HG03097 (cell line): ENCODE measurements around the gene OTOGL.

ENCODE experiments used
- ATAC-seq: cut with Tn5 transposase; IDR thresholded peaks from one replicate; pipeline ENCODE4 v1.9.1; 2021; ENCODE audit not compliant: unreplicated experiment, low FRiP score

OTOGL gene

DNA sequence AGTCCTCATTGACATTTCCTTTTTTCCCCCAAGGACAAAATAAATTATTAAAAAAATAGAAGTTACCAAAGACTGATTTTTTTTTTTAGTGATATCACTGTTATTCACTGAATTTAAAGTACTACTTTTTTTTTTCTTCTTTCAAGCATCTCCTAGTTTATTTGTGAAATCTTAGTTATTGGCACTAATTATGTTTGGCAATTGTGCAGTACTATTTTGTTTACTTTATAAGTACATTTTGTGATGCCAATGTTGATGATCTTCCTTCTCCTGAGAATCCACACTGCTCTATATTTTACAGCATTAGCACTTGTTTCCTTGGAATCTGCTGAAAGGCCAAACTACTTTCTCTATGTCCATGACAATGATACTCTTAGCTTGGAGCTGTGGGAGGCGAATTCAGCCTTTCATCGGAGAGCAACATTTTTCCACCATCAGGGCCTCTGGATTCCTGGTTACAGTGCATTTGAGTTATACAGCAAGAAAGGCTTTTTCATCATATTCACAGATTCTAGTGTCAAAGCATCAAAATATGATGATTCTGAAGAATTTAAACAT lies 220.9 kb downstream of the OTOGL start:
- no peak for ATAC-seq

GRCh38 chr12:80321653-80322052 lies 222.3 kb downstream of the OTOGL start:
- ATAC-seq, result no peak

DNA sequence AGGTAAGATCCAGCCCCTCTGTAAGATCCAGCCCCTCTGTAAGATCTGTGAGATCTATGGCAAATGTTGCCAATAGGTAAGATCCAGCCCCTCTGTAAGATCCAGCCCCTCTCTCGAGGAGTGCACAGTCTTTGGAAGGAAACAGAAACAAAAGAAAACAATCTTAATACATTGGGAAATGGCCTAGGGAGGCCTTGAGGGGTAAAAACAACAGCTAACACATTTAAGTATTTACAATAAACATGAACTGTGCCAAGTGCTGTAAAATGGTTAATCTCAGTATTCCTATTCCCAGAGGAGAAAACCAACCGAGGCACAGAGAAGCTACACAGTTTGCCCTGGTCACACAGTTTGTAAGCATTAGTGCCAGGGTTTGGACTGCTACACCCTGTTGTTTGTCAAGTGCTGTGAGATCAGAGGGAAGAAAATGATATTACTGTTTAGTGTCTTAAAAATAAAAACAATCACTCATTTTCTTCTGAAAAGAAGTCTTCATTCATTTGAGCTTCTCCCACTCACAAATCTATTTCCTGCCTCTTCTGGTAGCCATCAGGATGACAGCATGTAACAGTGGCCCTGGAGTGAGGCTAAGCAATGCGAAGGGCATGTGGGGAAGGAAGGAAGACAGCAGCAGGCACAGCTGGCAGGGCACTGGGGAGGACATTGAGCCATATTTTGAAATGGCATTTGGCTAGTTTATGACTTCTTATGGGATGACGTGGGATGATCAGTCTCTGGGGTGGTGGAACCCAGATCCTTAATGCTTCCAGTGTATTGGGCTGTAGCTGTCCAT lies 226.0 kb downstream of the OTOGL start:
- no peak for ATAC-seq

DNA sequence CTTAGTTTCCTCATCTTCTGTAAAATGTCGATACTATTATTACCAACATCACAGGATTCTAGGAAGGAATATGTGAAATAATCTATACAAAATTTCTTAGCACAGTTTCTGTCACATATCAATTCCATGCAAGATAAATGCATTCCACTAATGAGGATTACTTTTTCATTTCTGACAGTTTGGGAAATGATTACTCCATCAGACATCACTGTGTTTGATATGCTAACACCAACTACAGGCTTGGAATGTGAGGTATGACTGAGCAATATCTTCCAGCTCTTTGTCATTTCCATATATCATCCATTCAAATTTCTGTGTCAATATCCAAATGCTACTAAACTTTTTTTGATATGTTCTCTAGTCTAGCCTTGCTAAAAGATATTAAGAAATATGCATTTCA lies 233.5 kb downstream of the OTOGL start:
- ATAC-seq, result no peak

GRCh38 chr12:80352474-80352873 lies 253.1 kb downstream of the OTOGL start:
- ATAC-seq, result no peak

DNA sequence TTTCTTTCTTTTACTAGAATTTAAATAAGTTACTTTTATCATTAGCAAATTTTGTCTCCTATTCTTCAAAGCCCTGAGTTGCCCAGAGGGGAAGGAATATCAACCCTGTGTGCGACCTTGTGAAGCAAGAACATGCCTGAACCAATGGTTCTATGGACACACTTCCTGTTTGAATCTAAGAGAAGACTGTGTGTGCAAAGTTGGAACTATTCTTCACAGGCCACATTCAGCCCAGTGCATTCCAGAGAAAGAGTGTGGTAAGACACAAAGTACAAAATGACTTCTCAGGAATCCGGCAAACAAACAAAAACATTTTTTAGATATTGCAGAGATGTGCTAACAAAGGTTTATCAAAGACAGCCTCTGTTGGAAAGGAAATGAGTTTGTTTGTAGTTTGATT lies 253.9 kb downstream of the OTOGL start:
- no peak for ATAC-seq

DNA sequence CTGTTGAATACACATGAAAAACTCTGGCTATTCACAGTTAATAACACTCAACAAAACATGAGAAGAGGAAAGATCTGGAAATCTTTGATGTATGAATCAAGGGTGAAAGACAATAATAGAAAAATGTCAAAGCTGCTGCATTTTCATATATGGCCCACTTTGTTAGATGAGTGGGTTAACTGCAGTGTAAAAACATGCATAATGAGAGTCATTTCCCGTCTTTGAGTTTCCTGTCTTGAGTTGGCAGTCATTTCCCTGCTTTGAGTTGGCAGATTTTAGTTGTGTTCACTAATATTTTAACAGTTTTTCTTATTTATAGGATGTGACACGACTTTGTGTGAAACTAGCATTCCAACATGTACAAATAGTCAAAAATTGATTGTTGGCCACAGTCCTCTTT lies 256.8 kb downstream of the OTOGL start:
- no peak for ATAC-seq

DNA sequence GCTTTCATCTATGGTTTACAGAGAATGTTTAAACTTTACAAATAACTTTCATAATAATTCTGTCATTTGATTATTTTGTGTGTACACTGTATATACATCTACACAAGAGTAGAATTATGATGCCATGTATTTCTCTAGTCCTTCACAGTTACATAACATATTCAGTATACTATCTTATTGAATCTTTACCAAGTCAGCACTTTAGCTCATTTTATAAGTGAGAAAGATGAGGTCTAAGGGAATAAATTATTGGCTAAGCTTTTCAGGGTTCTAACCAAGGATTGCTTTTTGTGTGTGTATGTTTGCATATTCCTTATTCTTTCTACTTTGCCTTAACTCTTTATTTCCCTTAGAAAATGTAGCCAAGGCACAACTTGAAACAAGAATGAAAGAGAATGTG lies 260.4 kb downstream of the OTOGL start:
- ATAC-seq, result no peak

GRCh38 chr12:80364056-80364455 lies 264.7 kb downstream of the OTOGL start:
- no peak for ATAC-seq

DNA sequence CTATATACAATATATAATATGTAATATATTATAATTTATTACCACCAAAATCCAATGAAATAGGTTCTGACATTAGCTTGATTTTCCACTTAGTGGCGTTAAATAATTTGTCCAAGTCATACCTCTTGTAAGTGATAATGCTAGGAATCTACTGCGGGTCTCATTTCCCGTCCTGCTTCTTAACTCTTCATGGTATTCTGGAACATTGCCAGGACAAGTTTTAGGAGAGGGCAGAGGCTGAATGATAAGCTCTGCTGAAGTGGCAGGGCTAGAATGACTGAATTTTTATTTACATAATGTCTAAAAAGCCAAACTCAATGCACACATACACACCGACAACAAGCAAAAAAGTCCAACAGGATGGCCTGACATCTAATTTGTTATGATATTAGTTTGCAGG lies 274.3 kb downstream of the OTOGL start:
- no peak for ATAC-seq

DNA sequence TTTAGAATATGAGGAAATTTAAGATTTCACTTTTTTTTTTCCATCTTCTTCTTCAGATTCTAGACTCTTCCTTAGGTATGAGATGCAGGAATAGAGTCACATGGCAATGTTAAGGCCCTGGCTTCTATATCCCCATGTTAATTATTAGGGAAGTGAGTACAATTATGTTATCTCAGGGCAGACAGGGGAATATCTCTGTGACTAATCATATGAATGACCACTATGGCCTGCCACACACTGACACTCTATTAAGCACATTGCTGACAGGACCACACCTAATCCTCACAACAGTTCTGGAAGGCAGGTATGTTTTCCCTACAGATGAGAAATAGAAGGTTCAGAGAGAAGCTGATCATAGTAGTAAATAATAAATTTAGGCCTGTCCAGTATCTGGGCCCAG lies 275.3 kb downstream of the OTOGL start:
- no peak for ATAC-seq

GRCh38 chr12:80377140-80377794 lies 277.9 kb downstream of the OTOGL start:
- ATAC-seq, result no peak

DNA sequence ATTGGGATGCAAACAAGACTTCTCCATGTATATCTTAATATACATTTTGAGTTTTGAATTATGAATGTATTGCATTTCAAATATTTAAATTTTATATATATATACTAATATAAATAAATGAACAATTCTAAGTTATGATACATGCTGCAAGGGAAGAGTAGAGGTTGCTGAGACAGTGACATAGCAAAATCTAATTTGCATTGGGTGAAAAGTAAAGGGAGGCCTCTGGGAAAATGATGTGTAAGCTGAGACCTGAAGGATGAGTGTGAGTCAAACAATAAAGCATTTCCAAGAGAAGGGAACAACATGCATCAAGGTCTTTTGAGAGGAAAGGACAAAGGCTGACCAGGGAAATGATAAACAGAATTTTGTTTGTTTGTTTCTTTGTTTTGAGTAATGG lies 281.8 kb downstream of the OTOGL start:
- no peak for ATAC-seq

DNA sequence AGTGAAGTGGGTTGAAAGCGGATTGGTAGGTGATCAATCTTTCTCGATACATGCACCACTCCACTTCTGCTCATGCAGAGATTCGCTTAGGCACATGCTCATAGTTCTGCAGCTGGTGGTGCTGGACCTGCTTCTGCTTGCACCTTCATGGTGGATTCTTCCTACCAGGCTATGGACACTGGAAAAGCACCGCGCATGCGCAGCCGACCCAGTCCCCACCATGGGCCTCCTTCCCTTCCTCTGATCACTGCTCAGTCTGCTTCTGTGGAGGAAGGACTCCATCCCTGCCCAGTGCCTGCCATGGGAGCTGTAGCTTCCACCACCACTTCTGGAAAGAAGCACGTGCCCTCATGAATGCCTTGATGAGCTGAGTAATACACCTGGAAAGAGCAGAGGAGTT lies 282.9 kb downstream of the OTOGL start:
- ATAC-seq, result no peak

DNA sequence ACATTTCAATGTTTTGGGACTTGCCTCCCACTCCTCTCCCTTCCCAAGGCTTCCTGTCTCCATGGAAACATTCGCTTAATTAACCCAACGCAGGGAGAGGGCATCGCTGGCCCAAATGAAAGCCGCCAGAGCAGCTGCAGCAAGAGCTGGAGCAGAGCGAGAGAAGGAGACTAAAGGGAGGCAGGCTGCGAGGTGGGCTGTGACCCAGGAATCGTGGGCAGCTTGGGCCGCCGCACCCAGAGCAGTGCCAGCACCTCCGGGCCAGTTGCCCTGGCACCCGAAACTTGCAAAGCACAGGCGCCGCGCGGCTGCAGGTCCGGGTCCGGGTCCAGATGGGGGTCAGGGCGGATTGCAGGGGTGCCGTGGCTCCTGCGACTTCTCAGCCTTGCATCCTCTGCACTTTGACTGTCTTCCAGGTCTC lies 301.2 kb downstream of the OTOGL start:
- ATAC-seq, result no peak

GRCh38 chr12:80401191-80401590 lies 301.9 kb downstream of the OTOGL start:
- ATAC-seq, result no peak

- ATAC-seq, result no peak
These were observed 305.3 kb downstream of the OTOGL start for GRCh38 chr12:80404629-80405028.

DNA sequence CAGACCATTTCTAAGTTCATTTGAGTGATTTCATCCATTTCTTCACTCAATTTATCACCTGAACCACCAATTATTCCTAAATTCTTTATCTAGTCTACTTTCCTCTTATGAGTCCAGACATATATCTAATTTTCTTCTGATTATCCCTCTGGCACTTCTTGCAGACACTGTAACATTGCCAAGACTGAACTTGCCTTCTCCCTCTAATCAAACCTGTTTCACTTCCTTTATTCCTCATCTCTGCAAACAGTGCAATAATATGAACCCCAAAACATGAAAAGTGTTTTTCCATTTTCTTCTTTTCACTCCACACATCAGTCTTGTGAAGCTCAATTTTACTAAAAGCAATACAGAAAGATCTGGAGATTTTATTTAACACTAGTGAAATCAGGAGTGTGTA lies 306.9 kb downstream of the OTOGL start:
- no peak for ATAC-seq

DNA sequence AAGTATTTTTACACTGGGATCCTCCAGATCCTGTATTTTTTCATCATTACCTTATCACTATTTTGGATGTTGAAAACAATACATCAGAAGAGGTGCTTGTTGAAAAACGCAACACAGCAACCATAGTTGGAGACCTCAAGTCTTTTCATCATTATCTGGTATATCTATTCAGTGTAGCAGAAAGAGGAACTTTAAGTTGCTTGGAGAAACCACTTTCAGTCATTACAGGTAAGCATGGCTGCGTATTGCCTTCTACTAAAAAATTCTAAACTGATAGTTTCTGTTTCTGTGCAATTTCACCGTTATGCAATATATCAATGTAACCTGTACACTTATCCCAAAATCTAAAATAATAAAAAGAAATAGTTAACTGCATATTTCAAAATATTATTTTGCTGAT lies 312.4 kb downstream of the OTOGL start:
- no peak for ATAC-seq

DNA sequence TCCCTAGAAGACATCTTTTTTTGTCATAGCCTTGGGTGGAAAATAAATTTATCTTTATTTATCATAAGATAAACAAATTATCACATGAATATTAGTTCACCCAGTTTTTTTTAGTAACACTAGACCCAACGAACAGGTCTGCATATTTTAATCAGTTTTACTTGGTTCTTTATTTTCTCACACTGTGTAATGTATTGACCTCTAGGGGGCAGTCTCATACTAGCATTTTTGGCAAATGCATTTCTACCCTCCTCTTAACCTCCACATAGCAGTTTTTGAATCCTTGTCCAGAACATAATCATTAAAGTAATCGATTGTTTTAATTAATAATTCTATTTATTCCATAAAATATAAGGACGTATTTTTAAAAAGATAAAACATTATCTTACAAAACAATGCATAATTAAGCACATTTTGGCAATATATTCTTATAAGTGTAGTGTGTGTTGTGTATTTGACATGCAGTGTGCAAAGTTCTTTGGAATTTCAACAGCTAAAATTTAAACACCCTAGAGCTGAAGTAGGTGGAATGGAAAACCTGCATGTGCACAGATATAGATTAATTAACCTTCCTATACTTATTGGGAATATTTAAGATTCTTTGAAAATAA lies 313.1 kb downstream of the OTOGL start:
- ATAC-seq, result peak; percentile 60

GRCh38 chr12:80413462-80413861 lies 314.1 kb downstream of the OTOGL start:
- ATAC-seq, result no peak

- no peak for ATAC-seq
These were observed 316.1 kb downstream of the OTOGL start for GRCh38 chr12:80415466-80415865.
